GM19099 (cell line): Measurements from ENCODE around the gene TIFAB.

ENCODE experiments used
- POLR2A ChIP-seq: IDR thresholded peaks from 3 replicates; pipeline ENCODE4 v1.6.1; 2011; ENCODE audit warnings: low read depth; ENCODE audit not compliant: insufficient read length; ENCODE audit errors: extremely low read depth

The TIFAB gene

DNA sequence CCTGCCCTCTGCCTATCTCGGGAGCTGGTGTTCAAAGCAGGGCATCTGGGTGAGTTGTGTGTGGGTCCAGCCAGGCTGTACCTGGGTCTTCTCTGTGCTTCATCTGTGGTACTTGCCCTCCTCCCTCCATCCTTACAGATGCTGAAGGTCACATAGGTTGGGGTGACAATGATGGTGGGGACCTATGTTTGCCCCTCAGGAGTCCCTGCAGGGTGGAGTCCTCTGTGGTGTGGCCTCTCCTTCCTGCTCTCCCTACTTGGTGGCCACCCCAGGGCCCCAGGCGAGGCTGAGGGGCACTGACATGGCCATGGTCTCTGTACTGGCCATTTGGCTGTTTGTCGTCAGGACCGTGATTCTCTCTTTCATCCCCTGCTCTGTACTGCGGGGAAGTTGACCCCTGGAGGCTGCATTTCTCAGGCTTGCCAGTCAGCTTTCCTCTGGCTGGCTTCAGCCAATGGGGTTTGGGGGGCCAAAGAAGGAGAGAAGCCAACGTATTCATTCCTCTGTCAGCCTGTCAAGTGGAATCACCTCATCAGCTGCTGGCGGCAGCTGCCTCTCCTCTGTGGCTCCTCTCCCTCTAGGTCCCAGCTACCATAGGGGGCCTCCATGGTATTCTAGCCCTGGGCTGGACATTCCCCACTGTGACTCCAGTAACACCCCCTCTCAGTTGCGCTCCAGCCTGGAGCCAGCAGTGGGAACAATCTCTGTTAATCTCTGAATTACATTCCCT is 9.6 kb downstream of the TIFAB start:
- no peak for TF ChIP-seq POLR2A

- no peak for TF ChIP-seq POLR2A
Observed at GRCh38 chr5:135441919-135442318, 10.2 kb downstream of the TIFAB start.

GRCh38 chr5:135441350-135441831 is 10.8 kb downstream of the TIFAB start:
- no peak for TF ChIP-seq POLR2A

DNA sequence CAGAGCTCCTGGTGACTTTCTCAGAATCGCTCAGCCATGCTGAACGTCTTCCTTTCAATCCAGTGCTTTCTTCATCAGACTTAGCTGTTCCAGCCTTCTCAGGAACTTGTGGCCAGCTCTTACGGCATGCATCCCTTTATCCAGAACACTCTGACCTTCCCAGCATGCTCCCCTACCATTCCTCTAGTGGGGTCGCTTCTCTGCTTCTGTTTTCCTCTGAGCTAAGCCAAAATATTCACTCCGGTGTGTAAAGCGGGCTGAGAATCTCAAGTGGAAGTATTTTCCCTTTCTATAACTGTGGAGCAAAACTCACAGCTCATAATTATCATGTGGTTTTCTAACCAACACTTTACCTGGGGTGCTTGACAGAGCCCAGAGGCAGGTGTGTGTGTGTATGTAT is 11.2 kb downstream of the TIFAB start:
- TF ChIP-seq POLR2A, result no peak

GRCh38 chr5:135439231-135440205 is 12.6 kb downstream of the TIFAB start:
- no peak for TF ChIP-seq POLR2A

DNA sequence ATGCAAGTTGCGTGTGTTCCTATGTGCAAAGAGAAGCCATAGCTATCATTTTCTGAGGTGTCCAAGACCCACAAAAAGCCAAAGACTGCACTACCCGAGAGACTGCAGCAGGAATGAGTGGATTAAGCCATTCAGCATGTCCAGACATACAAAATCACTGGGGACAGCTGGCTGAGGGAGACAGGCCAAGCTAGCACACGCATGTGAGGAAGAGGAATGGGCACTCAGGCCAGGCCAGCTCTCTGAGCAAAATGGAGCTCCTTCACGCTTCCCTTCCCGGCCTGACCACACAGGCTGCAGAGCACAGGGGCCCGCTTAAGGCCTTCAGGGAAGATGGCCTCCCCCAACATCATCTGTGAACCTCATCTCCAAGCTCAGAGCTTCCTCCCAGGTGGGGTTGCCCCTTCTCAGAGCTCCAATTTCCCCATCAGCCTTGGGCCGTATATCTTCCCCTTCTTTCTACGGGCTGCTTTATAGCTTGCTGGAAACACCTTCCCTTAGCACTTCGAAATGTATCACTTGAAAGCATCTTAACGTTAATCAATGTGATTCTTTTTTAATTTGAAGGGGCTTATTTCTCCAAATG is 13.4 kb downstream of the TIFAB start:
- no peak for TF ChIP-seq POLR2A

GRCh38 chr5:135437796-135438560 is 14.2 kb downstream of the TIFAB start:
- TF ChIP-seq POLR2A, result no peak

- no peak for TF ChIP-seq POLR2A
Observed at GRCh38 chr5:135437422-135437795, 14.7 kb downstream of the TIFAB start.

DNA sequence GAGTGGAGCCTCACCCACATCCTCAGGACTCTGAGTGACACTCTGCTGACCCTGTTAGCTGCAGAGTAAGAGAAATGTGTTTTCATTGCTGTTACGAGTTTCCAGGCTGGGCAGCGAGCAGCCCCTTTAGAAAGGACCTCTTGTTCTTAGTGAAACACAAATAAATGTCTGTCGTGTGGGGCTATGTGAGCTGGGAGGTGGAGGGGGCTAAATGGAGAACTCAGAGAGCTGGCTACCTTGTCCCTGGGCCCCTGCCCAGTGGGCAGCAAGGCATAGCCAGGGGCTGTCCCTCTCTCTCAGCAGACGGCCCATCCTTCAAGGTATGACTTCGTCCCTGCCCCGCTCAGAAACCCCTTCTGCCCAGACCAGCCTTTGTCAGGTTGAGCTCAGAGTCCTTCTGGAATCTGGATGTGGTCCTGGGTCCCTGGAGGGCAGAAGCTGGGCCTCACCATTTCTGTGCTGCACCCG is 15.2 kb downstream of the TIFAB start:
- TF ChIP-seq POLR2A, result no peak

- no peak for TF ChIP-seq POLR2A
Observed at GRCh38 chr5:135435467-135436330, 16.5 kb downstream of the TIFAB start.

GRCh38 chr5:135434591-135435466 is 17.3 kb downstream of the TIFAB start:
- no peak for TF ChIP-seq POLR2A

DNA sequence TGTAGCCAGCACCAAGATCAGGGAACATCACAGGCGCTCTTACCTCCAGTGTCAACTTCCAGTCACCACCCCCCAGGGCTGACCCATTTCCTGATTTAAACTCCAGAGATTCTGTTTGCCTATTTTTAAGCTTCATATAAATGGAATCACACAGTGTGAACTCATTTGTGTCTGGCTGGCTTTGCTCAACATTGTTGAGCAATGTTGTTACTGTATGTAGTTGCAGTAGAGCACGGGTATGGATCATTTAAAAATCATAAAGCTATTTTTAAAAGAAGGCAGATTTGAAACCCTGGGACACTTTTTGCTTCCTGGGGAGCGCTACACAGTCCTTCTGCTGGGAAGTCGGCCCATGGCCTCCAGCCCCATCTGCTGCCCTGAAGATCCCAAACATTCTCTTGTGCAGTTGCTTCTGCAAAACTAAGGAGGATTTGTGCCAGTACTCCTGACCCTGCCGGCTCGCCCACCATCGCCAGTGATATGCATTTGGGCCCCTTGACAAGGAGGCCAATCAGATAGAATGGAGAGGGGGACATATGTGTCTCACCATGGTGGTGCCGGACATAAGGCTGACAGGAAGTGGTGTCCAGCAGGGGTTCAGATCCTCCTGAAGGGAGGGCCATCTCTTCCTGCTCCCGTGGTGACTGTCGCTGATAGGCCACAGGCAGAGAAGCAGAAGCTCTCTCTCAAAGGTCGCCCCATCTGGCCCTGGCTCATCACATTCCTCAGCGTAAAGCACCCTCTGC is 18.3 kb downstream of the TIFAB start:
- TF ChIP-seq POLR2A, result no peak
